Measurements from ENCODE around the gene CBX1. TPM values are rescaled to one million over a fixed set of nuclear protein-coding genes. Genes with fewer than 3 reads are reported as not detected.
A peak's percentile ranks its signal among the peaks of the same experiment; 100 is the strongest.

Gene CBX1
- total and polyA plus RNA-seq, 2 of the 13 experiments (the other 11 are each of a cell fraction or from before 2014, with no cell fraction given) = 17.8 to 108 TPM

DNA sequence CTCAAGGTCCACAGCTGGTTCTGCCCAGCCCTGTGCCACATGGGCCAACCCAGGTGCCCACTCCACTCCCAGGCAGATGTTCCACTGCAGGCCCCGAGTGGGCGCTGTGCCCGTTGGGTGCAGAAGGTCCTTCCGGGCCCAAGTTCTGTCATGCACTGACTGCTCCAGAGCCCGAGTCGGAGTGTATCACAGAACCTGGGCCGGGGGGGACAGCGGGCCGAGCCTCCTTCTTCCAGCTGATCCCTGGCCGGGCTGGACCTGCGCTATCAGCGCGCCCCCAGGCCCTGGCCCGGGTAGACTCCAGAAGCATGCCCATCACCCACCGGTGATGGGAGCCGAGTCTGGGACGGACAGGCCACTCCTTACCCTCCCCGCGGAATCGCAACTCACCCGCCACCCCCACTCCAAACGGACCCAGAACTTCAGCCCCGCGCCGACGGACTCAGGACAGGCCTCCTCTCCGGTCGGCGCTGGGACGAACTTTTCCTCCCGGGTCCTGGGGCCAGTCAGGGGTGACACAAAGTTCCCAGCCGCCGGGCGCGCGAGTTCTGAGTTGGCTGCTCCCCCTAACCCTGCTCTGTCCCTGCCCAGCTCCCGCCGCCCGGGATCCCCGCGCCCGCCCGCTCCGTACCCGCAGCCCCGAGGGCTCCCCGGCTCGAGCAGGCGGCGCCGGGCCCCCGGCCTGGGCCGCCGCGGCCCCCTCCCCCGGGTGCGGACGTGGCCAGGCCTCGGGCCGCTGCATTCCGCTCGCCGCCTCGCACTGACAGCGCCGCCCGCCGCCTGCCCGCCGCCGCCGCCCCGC, 64.0 kb downstream of the CBX1 start, which contains the start of gene COPZ2 (continued):
- TF ChIP-seq ZBTB1 (CRISPR knock-in tag; IDR thresholded peaks at IDR 0.05; ENCODE audit: borderline replicate concordance) (no peak), MED1 (CRISPR knock-in tag; IDR thresholded peaks at IDR 0.05) (no peak), CREB1 (IDR thresholded peaks at IDR 0.05) (no peak), CREB1 (CRISPR knock-in tag; IDR thresholded peaks at IDR 0.05) (no peak), THRA (CRISPR knock-in tag; IDR thresholded peaks at IDR 0.05; ENCODE audit: borderline replicate concordance) (no peak), GATAD2A (CRISPR knock-in tag; IDR thresholded peaks at IDR 0.05) (peak; percentile 68), SOX6 (IDR thresholded peaks at IDR 0.05) (no peak), SOX6 (CRISPR knock-in tag; IDR thresholded peaks at IDR 0.05) (peak; percentile 51; the same call in 1 of the 2 replicates), ZNF124 (CRISPR knock-in tag; IDR thresholded peaks at IDR 0.05) (no peak), ZNF18 (CRISPR knock-in tag; IDR thresholded peaks at IDR 0.05; ENCODE audit: insufficient replicate concordance) (no peak), SATB2 (CRISPR knock-in tag; IDR thresholded peaks at IDR 0.05) (no peak), SMC3 (IDR thresholded peaks at IDR 0.05; ENCODE audit: low read length) (peak; percentile 5; the same call in 1 of the 2 replicates), MLXIP (CRISPR knock-in tag; IDR thresholded peaks at IDR 0.05; ENCODE audit: borderline replicate concordance) (no peak), GTF3A (CRISPR knock-in tag; conservative IDR thresholded peaks at IDR 0.05) (no peak), ZNF235 (CRISPR knock-in tag; IDR thresholded peaks at IDR 0.05; ENCODE audit: borderline replicate concordance) (0 out of 2 replicates have a peak, but pooled peaks have one; percentile 20), ZNF782 (CRISPR knock-in tag; IDR thresholded peaks at IDR 0.05; ENCODE audit: borderline replicate concordance) (no peak; the same call in 1 of the 2 replicates), ZBTB20 (CRISPR knock-in tag; IDR thresholded peaks at IDR 0.05; ENCODE audit: borderline replicate concordance, low read depth) (peak; percentile 29; the same call in 1 of the 2 replicates), TFAP4 (IDR thresholded peaks at IDR 0.05; ENCODE audit: borderline replicate concordance, low read depth) (peak; percentile 34; the same call in 1 of the 2 replicates), ZNF530 (CRISPR knock-in tag; IDR thresholded peaks at IDR 0.05; ENCODE audit: low read depth) (no peak), ZBTB7A (CRISPR knock-in tag; IDR thresholded peaks at IDR 0.05) (no peak; the same call in 1 of the 2 replicates), SMAD9 (CRISPR knock-in tag; IDR thresholded peaks at IDR 0.05) (peak; percentile 78; the same call in 1 of the 2 replicates)
- TF ChIP-seq, protein P1, sequence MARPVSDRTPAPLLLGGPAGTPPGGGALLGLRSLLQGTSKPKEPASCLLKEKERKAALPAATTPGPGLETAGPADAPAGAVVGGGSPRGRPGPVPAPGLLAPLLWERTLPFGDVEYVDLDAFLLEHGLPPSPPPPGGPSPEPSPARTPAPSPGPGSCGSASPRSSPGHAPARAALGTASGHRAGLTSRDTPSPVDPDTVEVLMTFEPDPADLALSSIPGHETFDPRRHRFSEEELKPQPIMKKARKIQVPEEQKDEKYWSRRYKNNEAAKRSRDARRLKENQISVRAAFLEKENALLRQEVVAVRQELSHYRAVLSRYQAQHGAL (CRISPR knock-in tag; IDR thresholded peaks at IDR 0.05; ENCODE audit: not compliant biosample characterization) = no peak
